HL-60 (cell line): Measurements from ENCODE around the gene FAM13C.

Source experiments
- POLR2AphosphoS5 ChIP-seq: IDR thresholded peaks from 2 replicates; pipeline ENCODE4 v1.6.1; 2012; ENCODE audit warnings: low read depth
- REST ChIP-seq: IDR thresholded peaks from 2 replicates; pipeline ENCODE4 v1.6.1; 2012; ENCODE audit warnings: low read depth; ENCODE audit not compliant: insufficient replicate concordance
- SPI1 ChIP-seq: IDR thresholded peaks from 2 replicates; pipeline ENCODE4 v1.6.1; 2012; ENCODE audit warnings: low read depth, mild to moderate bottlenecking, borderline replicate concordance
- TF ChIP-seq, protein P1 (sequence below): IDR thresholded peaks from one replicate; pipeline ENCODE4 v1.5.1; 2011; ENCODE audit warnings: low read length, control low read depth, inconsistent platforms; ENCODE audit not compliant: insufficient read depth

DNA sequence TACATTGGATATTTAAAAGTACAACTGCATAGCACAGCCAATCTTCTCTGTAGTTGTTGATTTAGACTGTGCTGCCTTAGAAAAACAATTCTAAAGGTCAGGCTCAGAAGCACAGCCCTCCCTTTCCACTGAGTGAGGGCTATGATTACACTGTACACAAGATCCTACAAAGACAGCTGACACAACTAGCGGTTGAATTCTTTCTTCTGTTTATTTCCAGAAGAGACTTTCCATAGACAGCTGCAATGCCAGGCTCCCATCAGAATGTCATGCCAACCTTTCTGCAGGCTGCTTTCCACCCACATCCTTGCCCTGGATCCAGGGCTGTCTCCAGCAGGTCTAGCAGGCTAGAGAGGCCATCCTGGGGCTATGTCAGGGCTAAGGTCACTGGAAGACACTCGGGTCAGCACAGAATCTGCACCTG, 39.3 kb downstream of the FAM13C start:
- TF ChIP-seq, protein P1, sequence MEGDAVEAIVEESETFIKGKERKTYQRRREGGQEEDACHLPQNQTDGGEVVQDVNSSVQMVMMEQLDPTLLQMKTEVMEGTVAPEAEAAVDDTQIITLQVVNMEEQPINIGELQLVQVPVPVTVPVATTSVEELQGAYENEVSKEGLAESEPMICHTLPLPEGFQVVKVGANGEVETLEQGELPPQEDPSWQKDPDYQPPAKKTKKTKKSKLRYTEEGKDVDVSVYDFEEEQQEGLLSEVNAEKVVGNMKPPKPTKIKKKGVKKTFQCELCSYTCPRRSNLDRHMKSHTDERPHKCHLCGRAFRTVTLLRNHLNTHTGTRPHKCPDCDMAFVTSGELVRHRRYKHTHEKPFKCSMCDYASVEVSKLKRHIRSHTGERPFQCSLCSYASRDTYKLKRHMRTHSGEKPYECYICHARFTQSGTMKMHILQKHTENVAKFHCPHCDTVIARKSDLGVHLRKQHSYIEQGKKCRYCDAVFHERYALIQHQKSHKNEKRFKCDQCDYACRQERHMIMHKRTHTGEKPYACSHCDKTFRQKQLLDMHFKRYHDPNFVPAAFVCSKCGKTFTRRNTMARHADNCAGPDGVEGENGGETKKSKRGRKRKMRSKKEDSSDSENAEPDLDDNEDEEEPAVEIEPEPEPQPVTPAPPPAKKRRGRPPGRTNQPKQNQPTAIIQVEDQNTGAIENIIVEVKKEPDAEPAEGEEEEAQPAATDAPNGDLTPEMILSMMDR = no peak
- TF ChIP-seq POLR2AphosphoS5 = no peak
- TF ChIP-seq REST = no peak
- TF ChIP-seq SPI1 = no peak
